B cell (primary cell): Measurements from ENCODE around the gene CTIF. TPM values are rescaled to one million over a fixed set of nuclear protein-coding genes. Genes with fewer than 3 reads are reported as not detected.

Experiments used
- ATAC-seq: fragments of 200-7000 bp; cut with Tn5 transposase; one replicate; pipeline ENCODE4 v1.10.0; 2021; ENCODE audit warnings: low read depth, mild to moderate bottlenecking, moderate number of reproducible peaks, moderate library complexity
- CTCF ChIA-PET: fragments of 350-600 bp; sonication (Branson Sonifier 250); formaldehyde crosslinking; loops from one replicate; lab custom pipeline; 2021; ENCODE audit warnings: antibody characterized with exemption, inconsistent platforms; lab: Charles Lee
- POLR2A ChIA-PET: fragments of 350-600 bp; sonication (Branson Sonifier 250); formaldehyde crosslinking; loops from one replicate; lab custom pipeline; 2021; ENCODE audit warnings: antibody characterized with exemption; lab: Charles Lee
- DNase-seq: peaks from one replicate; pipeline ENCODE4 v3.0.0; 2013
- H2AFZ ChIP-seq: 2 replicates; pipeline ENCODE4 v1.6.1; 2012; ENCODE audit warnings: mild to moderate bottlenecking, low read depth, low read length; ENCODE audit not compliant: insufficient read depth, poor library complexity, severe bottlenecking
- H3K27ac ChIP-seq, 2 donors: 1 replicate in 1 of 2; 2 replicates in 1 of 2; pipeline ENCODE4 v1.5.1; 2012 to 2013; ENCODE audit warnings: low read length in 2 of 2, mild to moderate bottlenecking in 2 of 2, moderate library complexity in 1 of 2
- H3K27me3 ChIP-seq, 4 experiments: fragments of 200-600 bp in 1 of 4; sonication (generic) in 1 of 4; replicated peaks in 1 of 4; 1 replicate in 2 of 4; 2 replicates in 2 of 4; pipeline versions ENCODE4 v1.6.1 to v1.7.0; 2013 to 2016; ENCODE audit warnings: low read length in 3 of 4, mild to moderate bottlenecking in 2 of 4, mixed read lengths in 1 of 4, moderate library complexity in 1 of 4; ENCODE audit not compliant: insufficient read depth in 4 of 4, control insufficient read depth in 3 of 4; ENCODE audit errors: control extremely low read depth in 1 of 4
- H3K36me3 ChIP-seq, 2 experiments: replicated peaks in 1 of 2; 1 replicate in 1 of 2; 2 replicates in 1 of 2; pipeline versions ENCODE4 v1.6.1 to v1.7.1; 2013; ENCODE audit warnings: low read length in 1 of 2; ENCODE audit not compliant: insufficient read depth in 2 of 2, control insufficient read depth in 1 of 2; ENCODE audit errors: control extremely low read depth in 1 of 2, extremely low read depth in 1 of 2
- H3K4me1 ChIP-seq, 2 donors: fragments of 200-600 bp in 1 of 2; sonication (generic) in 1 of 2; 1 replicate in 1 of 2; 2 replicates in 1 of 2; pipeline versions ENCODE4 v1.5.1 to v1.6.1; 2013 to 2017; ENCODE audit warnings: low read length in 2 of 2; ENCODE audit not compliant: control insufficient read depth in 2 of 2, insufficient read depth in 2 of 2
- H3K4me2 ChIP-seq: replicated peaks from 2 replicates; pipeline ENCODE3; 2012; ENCODE audit warnings: mild to moderate bottlenecking, low read depth, low read length; ENCODE audit not compliant: poor library complexity, severe bottlenecking
- H3K4me3 ChIP-seq, 5 experiments: fragments of 200-600 bp in 1 of 5; sonication (generic) in 1 of 5; 1 replicate in 3 of 5; 2 replicates in 2 of 5; pipeline versions ENCODE4 v1.5.1 to v1.7.0; 2011 to 2016; ENCODE audit warnings: low read length in 4 of 5, mild to moderate bottlenecking in 4 of 5, low read depth in 2 of 5, control low read depth in 1 of 5, moderate library complexity in 1 of 5; ENCODE audit not compliant: insufficient read depth in 1 of 5; ENCODE audit errors: control extremely low read depth in 1 of 5, extremely low read depth in 1 of 5
- H3K79me2 ChIP-seq: fragments of 200-600 bp; sonication (generic); one replicate; pipeline ENCODE4 v1.6.0; 2016; ENCODE audit warnings: low read length; ENCODE audit not compliant: control insufficient read depth, insufficient read depth
- H3K9ac ChIP-seq: fragments of 200-600 bp; sonication (generic); 2 replicates; pipeline ENCODE4 v1.6.1; 2017; ENCODE audit warnings: mild to moderate bottlenecking, low read length, moderate library complexity
- H3K9me3 ChIP-seq, 3 donors: one replicate each; pipeline versions ENCODE4 v1.6.1 to v1.7.1; 2013; ENCODE audit warnings: low read length in 2 of 3; ENCODE audit not compliant: control insufficient read depth in 2 of 3, insufficient read depth in 1 of 3; ENCODE audit errors: control extremely low read depth in 1 of 3
- H4K20me1 ChIP-seq: 2 replicates; pipeline ENCODE4 v1.6.0; 2012; ENCODE audit warnings: mild to moderate bottlenecking, low read length; ENCODE audit not compliant: insufficient read depth, control insufficient read depth, poor library complexity, severe bottlenecking
- H3K27ac Mint-ChIP-seq: one replicate; pipeline ENCODE4 v1.8.0; 2021; ENCODE audit warnings: mixed read lengths
- H3K27me3 Mint-ChIP-seq: one replicate; pipeline ENCODE4 v1.8.0; 2021; ENCODE audit warnings: mixed read lengths
- H3K4me1 Mint-ChIP-seq: one replicate; pipeline ENCODE4 v1.8.0; 2021; ENCODE audit warnings: mixed read lengths
- H3K4me3 Mint-ChIP-seq: one replicate; pipeline ENCODE4 v1.8.0; 2021; ENCODE audit warnings: mixed read lengths
- H3K9me3 Mint-ChIP-seq: one replicate; pipeline ENCODE4 v1.8.0; 2022; ENCODE audit warnings: mixed read lengths; ENCODE audit not compliant: insufficient read depth
- EZH2 ChIP-seq: IDR thresholded peaks from 2 replicates; pipeline ENCODE4 v1.6.1; 2012; ENCODE audit warnings: borderline replicate concordance, low read depth, mild to moderate bottlenecking, moderate library complexity, low read length; ENCODE audit not compliant: insufficient read depth, poor library complexity, severe bottlenecking
- WGBS: methylation state at CpG from one replicate; pipeline ENCODE4 v1.1.5; 2013; ENCODE audit warnings: missing lambda C conversion rate; ENCODE audit not compliant: insufficient coverage; 5-methylcytosine and 5-hydroxymethylcytosine counted together
- intact Hi-C: fragments of 100-400 bp; cut with micrococcal nuclease; formaldehyde crosslinking; loops from one replicate; pipeline ENCODE4 v1.10.0; 2022
- polyA plus RNA-seq: library from polyadenylated mRNA; depleted of rRNA; stranded (reverse); fragments of >200 nt; gene quantifications from 2 replicates; pipeline ENCODE4 v1.2.3, GENCODE V29; 2012
- total RNA-seq, 2 donors: library from RNA; stranded (reverse); fragments of 120-200 nt in 1 of 2; gene quantifications; 1 replicate in 1 of 2; 2 replicates in 1 of 2; pipeline versions ENCODE4 v1.2.3 to v1.2.4, GENCODE V29; 2013 to 2022
- TF ChIP-seq, protein P1 (sequence below): fragments of 200-600 bp; IDR thresholded peaks from one replicate; pipeline ENCODE4 v1.8.0; 2022; ENCODE audit warnings: antibody characterized with exemption, mild to moderate bottlenecking

Gene CTIF
- total and polyA plus RNA-seq, 2 donors (not counting 1 experiment from before 2014, with no cell fraction given) = 3.6 to 16.2 TPM

- WGBS = no CpG with 5 or more reads among the region's 4 CpGs
- intact Hi-C loops = no loop called here
- Histone ChIP-seq H3K79me2 (no peaks in the 10 kb centered on the region), H3K4me2 (no peak overlapping the region), H3K9me3 (no peaks in the 10 kb centered on the region), H3K9ac (no peak overlapping the region), H3K4me1 (no peaks in the 10 kb centered on the region), H3K27me3 (no peaks in the 10 kb centered on the region), H4K20me1 (no peaks in the 10 kb centered on the region), H3K27ac (no peak overlapping the region), H3K4me3 (no peak overlapping the region), H3K36me3 (no peaks in the 10 kb centered on the region), H2AFZ (no peak overlapping the region)
- CTCF ChIA-PET = no interaction called here
- POLR2A ChIA-PET = no interaction called here
- DNase-seq (no peak), ATAC-seq (no peak)
- Mint-ChIP-seq H3K27me3 (no peaks in the 10 kb centered on the region), H3K9me3 (no peaks in the 10 kb centered on the region), H3K4me3 (no peak overlapping the region), H3K27ac (no peak overlapping the region), H3K4me1 (peaks cover 20% of the 10 kb centered on the region)
- TF ChIP-seq EZH2 = no peak
- TF ChIP-seq, protein P1, sequence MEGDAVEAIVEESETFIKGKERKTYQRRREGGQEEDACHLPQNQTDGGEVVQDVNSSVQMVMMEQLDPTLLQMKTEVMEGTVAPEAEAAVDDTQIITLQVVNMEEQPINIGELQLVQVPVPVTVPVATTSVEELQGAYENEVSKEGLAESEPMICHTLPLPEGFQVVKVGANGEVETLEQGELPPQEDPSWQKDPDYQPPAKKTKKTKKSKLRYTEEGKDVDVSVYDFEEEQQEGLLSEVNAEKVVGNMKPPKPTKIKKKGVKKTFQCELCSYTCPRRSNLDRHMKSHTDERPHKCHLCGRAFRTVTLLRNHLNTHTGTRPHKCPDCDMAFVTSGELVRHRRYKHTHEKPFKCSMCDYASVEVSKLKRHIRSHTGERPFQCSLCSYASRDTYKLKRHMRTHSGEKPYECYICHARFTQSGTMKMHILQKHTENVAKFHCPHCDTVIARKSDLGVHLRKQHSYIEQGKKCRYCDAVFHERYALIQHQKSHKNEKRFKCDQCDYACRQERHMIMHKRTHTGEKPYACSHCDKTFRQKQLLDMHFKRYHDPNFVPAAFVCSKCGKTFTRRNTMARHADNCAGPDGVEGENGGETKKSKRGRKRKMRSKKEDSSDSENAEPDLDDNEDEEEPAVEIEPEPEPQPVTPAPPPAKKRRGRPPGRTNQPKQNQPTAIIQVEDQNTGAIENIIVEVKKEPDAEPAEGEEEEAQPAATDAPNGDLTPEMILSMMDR = no peak
Measured at GRCh38 chr18:48624856-48625255, 86.0 kb downstream of the CTIF start.

- 100% methylated on average over 1 of the region's 3 CpGs for WGBS
- intact Hi-C loops = no loop called here
- H3K4me3 Mint-ChIP-seq = no peak overlapping the region
- no peak for TF ChIP-seq EZH2
- TF ChIP-seq, protein P1 = no peak
- Histone ChIP-seq H3K79me2 (no peaks in the 10 kb centered on the region), H4K20me1 (no peaks in the 10 kb centered on the region), H3K4me3 (no peak overlapping the region), H3K9me3 (no peaks in the 10 kb centered on the region), H2AFZ (no peak overlapping the region), H3K9ac (no peak overlapping the region), H3K36me3 (no peaks in the 10 kb centered on the region), H3K27ac (no peak overlapping the region), H3K27me3 (no peaks in the 10 kb centered on the region), H3K4me2 (no peak overlapping the region), H3K4me1 (no peaks in the 10 kb centered on the region)
- H3K4me1 Mint-ChIP-seq = peaks cover 9% of the 10 kb centered on the region
- H3K27ac Mint-ChIP-seq = no peak overlapping the region
- H3K27me3 Mint-ChIP-seq = no peaks in the 10 kb centered on the region
- no peak for DNase-seq
- ATAC-seq = no peak
- POLR2A ChIA-PET = no interaction called here
- H3K9me3 Mint-ChIP-seq = no peaks in the 10 kb centered on the region
- CTCF ChIA-PET = no interaction called here
Measured at GRCh38 chr18:48627216-48627615, 88.4 kb downstream of the CTIF start.
